ENCODE data around the gene PGD.
A peak's percentile ranks its signal among the peaks of the same experiment; 100 is the strongest.
"Not testable (repeated sequence)": the region's sequence is repeated elsewhere in the genome, so short reads cannot be mapped to it uniquely, and the experiment has no call there.

The PGD gene

GRCh38 chr1:10419351-10419750 lies 20.5 kb downstream of the PGD start:
- no peaks in the 10 kb centered on the region for H3K27me3 Mint-ChIP-seq
- DNase-seq: no peak
- H3K9me3 Mint-ChIP-seq: no peaks in the 10 kb centered on the region
- peaks cover 8% of the 10 kb centered on the region for H3K4me1 Mint-ChIP-seq (ENCODE audit: low read depth)
- H3K27ac Mint-ChIP-seq: no peak overlapping the region
- peaks cover 78% of the 10 kb centered on the region for H3K36me3 Mint-ChIP-seq (ENCODE audit: low read depth)
- H3K4me3 Mint-ChIP-seq: no peak overlapping the region

DNA sequence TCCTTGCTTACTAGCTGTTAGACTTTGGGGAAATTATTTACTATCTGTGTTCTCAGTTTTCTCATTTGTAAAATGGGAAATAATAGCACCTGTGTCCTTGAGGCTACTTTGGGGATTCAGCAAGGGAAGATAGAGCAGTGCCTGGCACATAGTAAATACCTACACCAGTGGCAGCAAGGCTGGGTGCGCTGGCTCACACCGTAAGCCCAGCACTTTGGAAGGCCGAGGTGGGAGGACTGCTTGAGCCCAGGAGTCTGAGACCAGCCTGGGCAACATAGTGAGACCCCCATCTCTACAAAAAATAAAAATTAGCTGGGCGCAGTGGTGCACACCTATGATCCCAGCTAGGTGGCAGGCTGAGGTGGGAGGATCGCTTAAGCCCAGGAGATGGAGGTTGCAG lies 22.8 kb downstream of the PGD start:
- no peak overlapping the region for H3K27ac Mint-ChIP-seq
- H3K36me3 Mint-ChIP-seq (ENCODE audit: low read depth): peaks cover 57% of the 10 kb centered on the region
- H3K4me1 Mint-ChIP-seq (ENCODE audit: low read depth): no peaks in the 10 kb centered on the region
- H3K9me3 Mint-ChIP-seq: no peaks in the 10 kb centered on the region
- no peak overlapping the region for H3K4me3 Mint-ChIP-seq
- DNase-seq: no peak
- no peaks in the 10 kb centered on the region for H3K27me3 Mint-ChIP-seq

DNA sequence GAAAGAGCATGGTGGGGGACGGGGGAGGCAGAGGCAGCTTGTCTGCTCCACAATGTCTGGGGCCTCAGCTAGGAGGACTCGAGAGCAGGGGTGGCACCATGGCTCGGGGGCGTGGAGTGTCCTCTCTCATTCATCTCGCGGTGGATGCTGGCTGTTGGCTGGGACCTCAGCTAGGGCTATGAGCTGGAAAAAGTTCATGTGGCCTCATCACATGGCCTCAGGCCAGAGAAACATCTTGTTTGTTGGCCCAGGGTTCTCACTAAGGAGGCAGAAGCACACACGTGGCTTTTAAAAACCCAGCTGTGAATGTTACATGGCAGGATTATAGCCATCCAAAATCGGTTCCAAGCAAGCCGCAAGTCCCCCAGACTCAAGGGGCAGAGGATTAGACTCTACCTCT lies 25.2 kb downstream of the PGD start:
- H3K4me1 Mint-ChIP-seq (ENCODE audit: low read depth): peaks cover 7% of the 10 kb centered on the region
- no peak for DNase-seq

GRCh38 chr1:10424651-10425050 lies 25.8 kb downstream of the PGD start:
- Mint-ChIP-seq H3K4me1 (ENCODE audit: low read depth) (peaks cover 10% of the 10 kb centered on the region), H3K27ac (no peak overlapping the region), H3K27me3 (no peaks in the 10 kb centered on the region), H3K36me3 (ENCODE audit: low read depth) (peaks cover 29% of the 10 kb centered on the region), H3K9me3 (no peaks in the 10 kb centered on the region), H3K4me3 (no peak overlapping the region)
- DNase-seq: no peak

More for the DNA sequence above, 25.2 kb downstream of the PGD start:
- Mint-ChIP-seq H3K9me3 (no peaks in the 10 kb centered on the region), H3K27me3 (no peaks in the 10 kb centered on the region), H3K4me3 (no peak overlapping the region), H3K36me3 (ENCODE audit: low read depth) (peaks cover 35% of the 10 kb centered on the region), H3K27ac (no peak overlapping the region)

- peaks cover 17% of the 10 kb centered on the region for H3K4me1 Mint-ChIP-seq (ENCODE audit: low read depth)
- not testable (repeated sequence) for H3K4me3 Mint-ChIP-seq, H3K27ac Mint-ChIP-seq, H3K9me3 Mint-ChIP-seq, DNase-seq, H3K27me3 Mint-ChIP-seq
- H3K36me3 Mint-ChIP-seq (ENCODE audit: low read depth): peaks cover 21% of the 10 kb centered on the region
Observed at GRCh38 chr1:10425826-10426534, 27.1 kb downstream of the PGD start.

DNA sequence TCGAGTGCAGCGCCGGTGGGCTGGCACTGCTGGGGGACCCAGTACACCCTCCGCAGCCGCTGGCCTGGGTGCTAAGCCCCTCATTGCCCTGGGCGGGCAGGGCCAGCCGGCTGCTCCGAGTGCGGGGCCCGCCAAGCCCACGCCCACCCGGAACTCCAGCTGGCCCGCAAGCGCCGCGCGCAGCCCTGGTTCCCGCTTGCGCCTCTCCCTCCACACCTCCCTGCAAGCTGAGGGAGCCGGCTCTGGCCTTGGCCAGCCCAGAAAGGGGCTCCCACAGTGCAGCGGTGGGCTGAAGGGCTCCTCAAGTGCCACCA lies 27.6 kb downstream of the PGD start:
- Mint-ChIP-seq H3K36me3 (ENCODE audit: low read depth) (peaks cover 20% of the 10 kb centered on the region), H3K4me1 (ENCODE audit: low read depth) (peaks cover 22% of the 10 kb centered on the region)
- not testable (repeated sequence) for H3K27me3 Mint-ChIP-seq, H3K9me3 Mint-ChIP-seq, H3K27ac Mint-ChIP-seq, H3K4me3 Mint-ChIP-seq, DNase-seq

- no peaks in the 10 kb centered on the region for H3K27me3 Mint-ChIP-seq
- H3K4me1 Mint-ChIP-seq (ENCODE audit: low read depth): peaks cover 34% of the 10 kb centered on the region
- H3K27ac Mint-ChIP-seq: no peak overlapping the region
- H3K4me3 Mint-ChIP-seq: no peak overlapping the region
- no peaks in the 10 kb centered on the region for H3K9me3 Mint-ChIP-seq
- peaks cover 15% of the 10 kb centered on the region for H3K36me3 Mint-ChIP-seq (ENCODE audit: low read depth)
- no peak for DNase-seq
Observed at GRCh38 chr1:10428984-10429383, 30.1 kb downstream of the PGD start.

DNA sequence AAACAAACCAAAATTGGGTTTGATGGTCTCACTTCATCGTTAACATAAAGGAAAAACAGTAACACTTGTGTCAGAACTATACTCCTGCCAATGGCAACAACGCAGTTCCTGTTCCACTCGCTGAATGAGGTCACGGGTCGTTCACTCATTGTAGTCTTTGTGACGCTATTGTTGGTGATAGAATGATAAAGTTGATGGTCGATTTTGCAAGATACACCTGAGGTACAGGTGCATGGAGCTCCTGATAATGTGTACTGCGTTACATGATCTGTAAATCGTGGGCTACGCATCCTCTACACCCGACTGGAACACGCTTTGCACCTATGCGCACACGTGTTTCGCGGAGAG lies 31.0 kb downstream of the PGD start:
- peaks cover 34% of the 10 kb centered on the region for H3K4me1 Mint-ChIP-seq (ENCODE audit: low read depth)
- H3K9me3 Mint-ChIP-seq: no peaks in the 10 kb centered on the region
- H3K27ac Mint-ChIP-seq: peak overlapping the region; percentile 98
- no peaks in the 10 kb centered on the region for H3K27me3 Mint-ChIP-seq
- peaks cover 15% of the 10 kb centered on the region for H3K36me3 Mint-ChIP-seq (ENCODE audit: low read depth)
- peak; percentile 35 for DNase-seq
- H3K4me3 Mint-ChIP-seq: peak overlapping the region; percentile 92

- Mint-ChIP-seq H3K27me3 (no peaks in the 10 kb centered on the region), H3K4me3 (peak within 1 kb of the TSS; percentile 92), H3K9me3 (no peaks in the 10 kb centered on the region), H3K36me3 (ENCODE audit: low read depth) (peaks cover 21% of the 10 kb centered on the region), H3K27ac (peak within 1 kb of the TSS; percentile 98), H3K4me1 (ENCODE audit: low read depth) (peaks cover 34% of the 10 kb centered on the region)
- DNase-seq: peak; percentile 97
Observed at GRCh38 chr1:10430216-10431069, 31.6 kb downstream of the PGD start, which contains the start of gene CENPS. TSS of gene CENPS (plus strand) at chr1:10430433. CDS start at chr1:10430518, 85 bp downstream.

DNA sequence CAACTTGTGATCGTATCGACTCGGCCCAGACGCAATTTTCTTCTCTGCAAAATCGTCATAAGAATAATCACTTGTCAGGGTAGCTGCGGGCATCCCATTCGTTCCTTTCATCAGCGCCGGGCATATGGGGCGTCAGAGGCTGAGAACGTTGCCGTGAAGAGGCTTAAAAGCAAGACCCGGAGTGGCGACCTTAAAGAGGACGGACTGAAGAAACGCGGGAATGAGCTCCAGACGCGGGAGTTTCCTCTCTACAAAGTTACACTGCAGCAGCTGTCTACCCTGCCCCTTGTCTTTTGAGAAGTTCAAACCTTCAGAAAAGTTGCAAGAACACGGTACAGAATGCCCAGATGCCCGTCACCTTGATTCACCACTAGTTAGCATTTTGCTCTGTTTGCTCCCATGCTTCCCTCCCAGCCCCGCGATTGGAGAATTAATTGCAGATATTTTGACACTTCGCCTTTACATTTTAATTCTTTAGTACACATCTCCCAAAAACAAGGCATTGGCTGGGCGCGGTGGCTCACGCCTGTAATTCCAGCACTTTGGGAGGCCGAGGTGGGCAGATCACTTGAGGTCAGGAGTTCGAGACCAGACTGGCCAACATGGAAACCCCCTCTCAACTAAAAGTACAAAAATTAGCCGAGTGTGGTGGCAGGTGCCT lies 32.3 kb downstream of the PGD start:
- H3K36me3 Mint-ChIP-seq (ENCODE audit: low read depth): peaks cover 21% of the 10 kb centered on the region
- H3K27ac Mint-ChIP-seq: peak overlapping the region; percentile 98
- H3K4me1 Mint-ChIP-seq (ENCODE audit: low read depth): peaks cover 34% of the 10 kb centered on the region
- H3K9me3 Mint-ChIP-seq: no peaks in the 10 kb centered on the region
- DNase-seq: no peak
- peak overlapping the region; percentile 92 for H3K4me3 Mint-ChIP-seq
- no peaks in the 10 kb centered on the region for H3K27me3 Mint-ChIP-seq

DNA sequence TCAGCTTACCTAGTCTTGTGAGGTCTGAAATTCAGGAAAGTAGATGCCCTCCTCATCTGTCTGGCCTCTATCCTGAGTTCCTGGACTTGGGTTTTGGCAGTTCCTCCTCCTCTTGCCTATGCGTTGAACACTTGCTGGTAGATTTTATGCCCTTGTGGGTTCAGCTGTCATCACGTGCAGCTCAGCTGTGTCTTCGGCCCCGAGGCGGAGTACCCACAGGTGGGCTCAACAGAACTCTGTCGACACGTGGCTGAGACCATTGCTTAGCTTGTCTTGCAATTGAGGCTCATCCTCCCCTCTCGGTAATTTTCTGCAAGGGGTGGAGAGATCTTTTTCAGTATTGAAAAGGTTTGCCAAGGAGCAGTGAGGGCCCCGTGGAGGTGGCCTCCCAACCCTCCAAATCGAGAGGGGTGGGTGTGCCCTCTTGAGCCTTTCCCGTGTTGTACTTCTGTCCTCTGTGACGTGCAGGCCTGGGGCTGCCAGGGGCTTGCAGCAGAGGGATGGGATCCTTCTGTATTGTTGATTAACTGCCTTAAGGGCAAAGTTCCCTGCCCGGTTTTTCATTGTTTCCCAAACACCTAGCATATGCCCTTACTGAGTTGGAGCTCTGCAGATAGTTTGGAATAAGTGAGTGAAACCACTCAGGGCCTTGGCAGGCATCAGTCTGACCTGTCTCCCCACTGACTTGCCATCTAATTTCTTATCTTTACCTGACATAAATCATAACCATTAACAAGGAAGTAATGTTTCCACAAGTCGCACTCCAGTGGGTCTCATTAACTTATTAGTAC lies 34.2 kb downstream of the PGD start:
- Mint-ChIP-seq H3K4me3 (no peak overlapping the region), H3K4me1 (ENCODE audit: low read depth) (peaks cover 30% of the 10 kb centered on the region), H3K9me3 (no peaks in the 10 kb centered on the region), H3K36me3 (ENCODE audit: low read depth) (peaks cover 27% of the 10 kb centered on the region), H3K27ac (no peak overlapping the region), H3K27me3 (no peaks in the 10 kb centered on the region)
- no peak for DNase-seq

DNA sequence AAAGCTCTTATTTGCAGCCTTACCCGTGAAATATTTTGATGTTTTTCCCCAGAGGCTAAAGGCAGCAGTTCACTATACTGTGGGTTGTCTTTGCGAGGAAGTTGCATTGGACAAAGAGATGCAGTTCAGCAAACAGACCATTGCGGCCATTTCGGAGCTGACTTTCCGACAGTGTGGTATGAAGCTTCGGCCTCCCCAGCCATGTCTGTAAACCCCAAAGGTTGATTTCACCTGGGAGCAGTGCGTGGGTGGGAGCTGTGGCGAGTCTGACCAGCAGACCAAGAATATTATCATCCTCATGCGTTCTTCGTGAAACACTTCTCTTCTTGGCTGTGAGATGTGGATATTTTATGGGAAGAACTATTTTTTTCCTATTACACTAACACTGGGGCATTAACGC lies 34.9 kb downstream of the PGD start:
- Mint-ChIP-seq H3K27me3 (no peaks in the 10 kb centered on the region), H3K27ac (no peak overlapping the region), H3K9me3 (no peaks in the 10 kb centered on the region), H3K4me1 (ENCODE audit: low read depth) (peaks cover 27% of the 10 kb centered on the region), H3K4me3 (no peak overlapping the region), H3K36me3 (ENCODE audit: low read depth) (peaks cover 31% of the 10 kb centered on the region)
- no peak for DNase-seq

DNA sequence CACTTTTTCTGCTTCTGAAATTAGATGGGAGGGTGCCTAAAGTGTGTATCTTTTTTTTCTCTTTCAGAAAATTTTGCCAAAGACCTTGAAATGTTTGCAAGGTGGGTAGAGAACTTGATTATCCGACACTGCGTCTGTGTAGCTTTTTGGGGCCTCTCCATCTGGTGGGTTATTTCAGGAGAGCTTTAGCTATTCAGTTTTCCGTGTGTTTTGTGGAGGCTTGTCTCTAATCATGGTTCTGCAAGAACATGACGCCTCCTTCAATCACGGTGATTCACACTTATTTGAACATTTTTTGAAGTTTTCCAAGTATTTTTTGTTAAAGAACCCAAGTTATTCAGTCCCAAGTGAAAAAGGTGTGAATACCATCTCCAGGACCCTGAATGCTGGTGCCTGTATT lies 35.7 kb downstream of the PGD start:
- no peak overlapping the region for H3K27ac Mint-ChIP-seq
- no peaks in the 10 kb centered on the region for H3K27me3 Mint-ChIP-seq
- H3K4me1 Mint-ChIP-seq (ENCODE audit: low read depth): peaks cover 25% of the 10 kb centered on the region
- H3K36me3 Mint-ChIP-seq (ENCODE audit: low read depth): peaks cover 34% of the 10 kb centered on the region
- no peak overlapping the region for H3K4me3 Mint-ChIP-seq
- DNase-seq: no peak
- no peaks in the 10 kb centered on the region for H3K9me3 Mint-ChIP-seq

GRCh38 chr1:10437052-10437451 lies 38.2 kb downstream of the PGD start:
- H3K9me3 Mint-ChIP-seq: no peaks in the 10 kb centered on the region
- no peak overlapping the region for H3K27ac Mint-ChIP-seq
- H3K4me3 Mint-ChIP-seq: no peak overlapping the region
- DNase-seq: no peak
- H3K27me3 Mint-ChIP-seq: no peaks in the 10 kb centered on the region
- H3K36me3 Mint-ChIP-seq (ENCODE audit: low read depth): peaks cover 36% of the 10 kb centered on the region
- peaks cover 8% of the 10 kb centered on the region for H3K4me1 Mint-ChIP-seq (ENCODE audit: low read depth)
